Breast epithelium (tissue), 4 donors: ENCODE measurements around the gene DLG1. TPM values are rescaled to one million over a fixed set of nuclear protein-coding genes. Genes with fewer than 3 reads are reported as not detected.
"Not testable (repeated sequence)": the region's sequence is repeated elsewhere in the genome, so short reads cannot be mapped to it uniquely, and the experiment has no call there.

Experiments
- DNase-seq, 2 donors: peaks; one replicate each; pipeline ENCODE4 v3.0.0-alpha.2; 2019; ENCODE audit warnings: low spot score in 2 of 2
- H3K27ac ChIP-seq, 2 donors: fragments of 200-600 bp; sonication (generic) in 1 of 2; one replicate each; pipeline ENCODE4 v1.5.1; 2016 to 2019; ENCODE audit warnings: mild to moderate bottlenecking in 1 of 2
- H3K27me3 ChIP-seq, 2 donors: fragments of 200-600 bp; sonication (generic) in 1 of 2; one replicate each; pipeline versions ENCODE4 v1.5.1 to v1.6.0; 2017 to 2019; ENCODE audit warnings: control low read depth in 1 of 2, mild to moderate bottlenecking in 1 of 2
- H3K36me3 ChIP-seq: fragments of 200-600 bp; one replicate; pipeline ENCODE4 v1.5.1; 2019
- H3K4me1 ChIP-seq, 2 donors: fragments of 200-600 bp; sonication (generic); one replicate each; pipeline ENCODE4 v1.5.1; 2016 to 2019; ENCODE audit warnings: control low read depth in 1 of 2
- H3K4me3 ChIP-seq, 3 donors: fragments of 200-600 bp; sonication (generic); 1 replicate in 2 of 3; 2 replicates in 1 of 3; pipeline ENCODE4 v1.5.1; 2016 to 2019; ENCODE audit warnings: mild to moderate bottlenecking in 3 of 3, moderate library complexity in 2 of 3
- H3K9me3 ChIP-seq, 2 donors: fragments of 200-600 bp; sonication (generic) in 1 of 2; one replicate each; pipeline ENCODE4 v1.5.1; 2016 to 2019; ENCODE audit warnings: control low read depth in 1 of 2
- POLR2A ChIP-seq: fragments of 450-650 bp; IDR thresholded peaks from one replicate; pipeline ENCODE4 v1.6.1; 2016; ENCODE audit warnings: antibody characterized with exemption, mild to moderate bottlenecking, moderate library complexity
- POLR2AphosphoS5 ChIP-seq, 3 donors: sonication (generic); formaldehyde crosslinking; IDR thresholded peaks; one replicate each; pipeline ENCODE4 v1.6.1; 2017; ENCODE audit warnings: antibody characterized with exemption in 3 of 3
- intact Hi-C: fragments of 100-400 bp; cut with DNase I; formaldehyde crosslinking; loops from one replicate; pipeline ENCODE4 v1.15.1; 2023; ENCODE audit warnings: low total_unique reads
- total RNA-seq, 3 donors: library from RNA; depleted of rRNA; stranded (reverse); fragments of >200 nt; gene quantifications; one replicate each; pipeline ENCODE4 v1.1.0, GENCODE V29; 2016
- TF ChIP-seq, protein P1 (sequence below), 3 donors: fragments of 450-650 bp; IDR thresholded peaks; one replicate each; pipeline ENCODE4 v1.5.1; 2016 to 2017; ENCODE audit warnings: antibody characterized with exemption in 3 of 3, mild to moderate bottlenecking in 3 of 3, moderate library complexity in 3 of 3

The DLG1 gene
- total RNA-seq, 3 donors from 2014 or later, result 76.0 to 100 (median 76.7) TPM

DNA sequence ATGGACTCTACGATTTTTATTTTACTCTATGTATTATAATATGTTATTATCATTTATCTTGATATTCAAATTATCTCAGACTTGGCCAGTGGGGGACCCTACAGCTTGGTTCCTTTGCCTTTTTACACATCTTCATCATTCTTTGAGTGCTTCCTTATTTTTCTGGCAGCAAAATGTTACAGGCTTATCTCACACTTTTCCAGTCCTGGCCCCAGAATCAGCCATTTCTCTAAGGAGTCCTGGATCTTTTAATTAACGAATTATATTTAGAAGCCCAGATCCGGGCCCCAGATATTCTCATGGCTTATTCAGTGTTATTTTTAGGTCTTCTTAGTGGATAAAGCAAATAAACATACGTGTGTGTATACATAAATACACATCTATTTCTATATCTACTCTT is 236.0 kb downstream of the DLG1 start:
- no peak overlapping the region for H3K4me3 ChIP-seq
- H3K27me3 ChIP-seq, result no peaks in the 10 kb centered on the region
- no peaks in the 10 kb centered on the region for H3K9me3 ChIP-seq
- H3K27ac ChIP-seq, result no peak overlapping the region
- intact Hi-C loops, result no loop called here
- H3K36me3 ChIP-seq, result peaks cover 4% of the 10 kb centered on the region
- TF ChIP-seq POLR2AphosphoS5 (IDR thresholded peaks at IDR 0.05) (no peak), POLR2A (no peak)
- TF ChIP-seq, protein P1, sequence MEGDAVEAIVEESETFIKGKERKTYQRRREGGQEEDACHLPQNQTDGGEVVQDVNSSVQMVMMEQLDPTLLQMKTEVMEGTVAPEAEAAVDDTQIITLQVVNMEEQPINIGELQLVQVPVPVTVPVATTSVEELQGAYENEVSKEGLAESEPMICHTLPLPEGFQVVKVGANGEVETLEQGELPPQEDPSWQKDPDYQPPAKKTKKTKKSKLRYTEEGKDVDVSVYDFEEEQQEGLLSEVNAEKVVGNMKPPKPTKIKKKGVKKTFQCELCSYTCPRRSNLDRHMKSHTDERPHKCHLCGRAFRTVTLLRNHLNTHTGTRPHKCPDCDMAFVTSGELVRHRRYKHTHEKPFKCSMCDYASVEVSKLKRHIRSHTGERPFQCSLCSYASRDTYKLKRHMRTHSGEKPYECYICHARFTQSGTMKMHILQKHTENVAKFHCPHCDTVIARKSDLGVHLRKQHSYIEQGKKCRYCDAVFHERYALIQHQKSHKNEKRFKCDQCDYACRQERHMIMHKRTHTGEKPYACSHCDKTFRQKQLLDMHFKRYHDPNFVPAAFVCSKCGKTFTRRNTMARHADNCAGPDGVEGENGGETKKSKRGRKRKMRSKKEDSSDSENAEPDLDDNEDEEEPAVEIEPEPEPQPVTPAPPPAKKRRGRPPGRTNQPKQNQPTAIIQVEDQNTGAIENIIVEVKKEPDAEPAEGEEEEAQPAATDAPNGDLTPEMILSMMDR (IDR thresholded peaks at IDR 0.05), result no peak
- DNase-seq, result no peak
- H3K4me1 ChIP-seq, result no peaks in the 10 kb centered on the region

DNA sequence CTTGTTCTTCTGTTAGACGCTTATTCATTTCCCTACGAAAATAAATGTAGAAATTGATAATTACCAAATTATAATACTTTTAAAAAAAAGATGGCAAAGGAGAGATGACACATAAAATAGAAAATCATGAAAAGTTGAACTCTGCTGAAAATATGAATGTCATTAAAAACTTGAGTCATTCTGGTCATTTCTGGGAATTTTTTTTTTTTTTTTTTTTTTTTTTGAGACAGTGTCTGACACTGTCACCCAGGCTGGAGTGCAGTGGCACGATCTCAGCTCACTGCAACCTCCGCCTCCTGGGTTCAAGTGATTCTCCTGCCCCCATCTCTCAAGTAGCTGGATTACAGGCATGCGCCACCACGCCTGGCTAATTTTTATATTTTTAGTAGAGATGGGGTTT is 246.8 kb downstream of the DLG1 start:
- H3K4me3 ChIP-seq, DNase-seq, H3K27ac ChIP-seq, intact Hi-C loops, H3K9me3 ChIP-seq, H3K4me1 ChIP-seq, H3K36me3 ChIP-seq, H3K27me3 ChIP-seq: not testable (repeated sequence)

DNA sequence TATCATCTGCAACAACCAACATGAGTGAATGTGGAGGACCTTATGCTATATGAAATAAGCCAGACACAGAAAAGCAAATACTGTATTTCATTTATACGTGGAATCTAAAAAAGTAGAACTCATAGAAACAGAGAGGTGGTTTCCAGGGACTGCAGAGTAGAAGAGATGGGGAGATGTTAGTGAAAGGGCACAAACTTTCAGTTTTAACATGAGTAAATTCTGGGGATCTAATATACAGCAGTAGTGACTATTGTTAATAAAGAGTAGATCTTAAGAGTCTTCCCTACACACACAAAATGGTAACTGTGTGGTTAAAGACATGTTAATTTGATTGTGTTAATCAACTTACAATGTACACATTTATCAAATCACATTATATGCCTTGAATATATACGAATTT is 247.9 kb downstream of the DLG1 start:
- no peak for DNase-seq
- Histone ChIP-seq H3K27ac (no peak overlapping the region), H3K4me1 (no peaks in the 10 kb centered on the region), H3K27me3 (no peaks in the 10 kb centered on the region), H3K9me3 (no peaks in the 10 kb centered on the region), H3K36me3 (no peaks in the 10 kb centered on the region), H3K4me3 (no peak overlapping the region)
- TF ChIP-seq, protein P1 (IDR thresholded peaks at IDR 0.05), result no peak
- TF ChIP-seq POLR2A (no peak), POLR2AphosphoS5 (IDR thresholded peaks at IDR 0.05) (no peak)
- intact Hi-C loops, result no loop called here

DNA sequence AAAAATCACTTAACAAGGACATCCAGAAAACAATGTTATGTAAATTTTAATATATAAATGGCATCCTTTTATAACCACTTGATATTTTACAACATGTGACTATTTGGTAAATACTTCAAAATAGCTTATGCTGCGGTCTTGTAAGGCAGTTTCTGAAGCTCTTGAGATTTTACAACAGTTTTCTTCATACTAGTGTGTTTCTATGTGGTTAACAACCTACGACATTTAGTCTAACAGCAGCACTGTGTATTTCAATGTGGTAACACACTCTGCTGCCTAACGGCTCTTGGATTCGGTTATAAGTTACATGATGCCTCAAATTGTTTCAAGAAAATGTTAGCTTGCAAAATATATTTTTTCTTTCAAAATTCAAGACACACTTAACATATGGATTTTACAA is 255.9 kb downstream of the DLG1 start:
- no peaks in the 10 kb centered on the region for H3K36me3 ChIP-seq
- intact Hi-C loops, result no loop called here
- H3K4me1 ChIP-seq, result no peaks in the 10 kb centered on the region
- no peaks in the 10 kb centered on the region for H3K9me3 ChIP-seq
- no peak overlapping the region for H3K27ac ChIP-seq
- no peak overlapping the region for H3K4me3 ChIP-seq
- H3K27me3 ChIP-seq, result no peaks in the 10 kb centered on the region
- DNase-seq, result no peak
- TF ChIP-seq, protein P1 (IDR thresholded peaks at IDR 0.05), result no peak
- no peak for TF ChIP-seq POLR2AphosphoS5 (IDR thresholded peaks at IDR 0.05)
- no peak for TF ChIP-seq POLR2A

DNA sequence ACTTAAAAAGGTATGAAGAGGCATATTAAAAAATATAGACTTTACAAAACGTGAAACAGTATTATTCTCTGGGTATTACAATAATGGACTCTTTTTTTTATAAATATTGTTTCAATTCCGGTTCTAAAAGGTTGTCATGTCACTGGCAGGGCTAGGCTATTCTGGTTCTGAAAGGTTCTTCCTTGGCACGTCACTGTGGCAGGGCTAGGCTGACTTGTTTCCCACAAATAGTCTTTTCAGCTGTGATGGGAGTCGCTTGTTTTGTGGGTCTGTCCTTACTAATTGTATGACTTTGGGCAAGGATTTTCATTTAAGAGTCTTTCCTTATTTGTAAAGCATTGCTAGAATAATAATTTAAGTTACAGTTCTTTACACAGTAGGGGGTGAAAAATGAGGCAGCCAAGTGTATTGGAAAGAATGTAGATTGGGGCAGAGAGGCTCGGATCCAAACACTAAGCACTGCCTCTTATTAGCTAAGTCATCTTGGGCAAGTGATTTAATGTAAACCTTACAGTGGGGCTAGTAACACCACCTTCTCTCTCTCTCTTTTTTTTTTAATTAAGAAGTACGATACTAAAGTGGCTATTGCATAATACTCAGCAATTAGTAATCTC is 256.4 kb downstream of the DLG1 start:
- H3K36me3 ChIP-seq, result no peaks in the 10 kb centered on the region
- no peak for DNase-seq
- no peaks in the 10 kb centered on the region for H3K27me3 ChIP-seq
- TF ChIP-seq POLR2AphosphoS5 (IDR thresholded peaks at IDR 0.05) (no peak), POLR2A (no peak)
- TF ChIP-seq, protein P1 (IDR thresholded peaks at IDR 0.05), result no peak
- H3K27ac ChIP-seq, result no peak overlapping the region
- intact Hi-C loops, result no loop called here
- no peaks in the 10 kb centered on the region for H3K9me3 ChIP-seq
- no peak overlapping the region for H3K4me3 ChIP-seq
- H3K4me1 ChIP-seq, result no peaks in the 10 kb centered on the region

DNA sequence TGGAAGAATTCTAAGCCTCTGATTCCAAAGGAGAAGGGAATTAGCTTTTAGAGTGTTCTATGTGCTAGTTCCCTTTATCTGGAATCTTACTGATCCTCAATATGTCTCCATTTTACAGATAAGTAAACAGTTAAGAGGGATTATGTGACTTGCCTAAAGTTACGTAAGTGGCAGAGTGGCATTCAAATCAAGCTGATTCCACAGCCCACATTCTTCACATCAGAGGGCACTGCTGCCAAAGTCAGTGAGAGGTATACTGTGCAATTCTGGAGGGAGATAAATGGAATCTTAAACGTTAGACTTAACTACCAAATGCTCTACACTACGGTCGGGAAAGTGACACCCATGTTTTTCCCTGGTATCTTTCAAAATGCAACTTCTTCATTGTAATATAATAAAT is 257.8 kb downstream of the DLG1 start:
- TF ChIP-seq POLR2A (no peak), POLR2AphosphoS5 (IDR thresholded peaks at IDR 0.05) (no peak)
- TF ChIP-seq, protein P1 (IDR thresholded peaks at IDR 0.05), result no peak
- no peak for DNase-seq
- Histone ChIP-seq H3K4me1 (no peaks in the 10 kb centered on the region), H3K4me3 (no peak overlapping the region), H3K27ac (no peak overlapping the region), H3K36me3 (no peaks in the 10 kb centered on the region), H3K9me3 (no peaks in the 10 kb centered on the region), H3K27me3 (no peaks in the 10 kb centered on the region)
- intact Hi-C loops, result no loop called here
